Stomach smooth muscle (tissue), 2 donors: Measurements from ENCODE around the gene TRAPPC1.

Source experiments
- H3K27ac ChIP-seq: one replicate; pipeline ENCODE4 v1.7.0; 2013; ENCODE audit warnings: mild to moderate bottlenecking, low read length, inconsistent platforms
- H3K27me3 ChIP-seq, 2 donors: one replicate each; pipeline ENCODE4 v1.7.0; 2013; ENCODE audit warnings: low read length in 2 of 2; ENCODE audit not compliant: insufficient read depth in 2 of 2, control insufficient read depth in 1 of 2
- H3K36me3 ChIP-seq, 2 donors: one replicate each; pipeline ENCODE4 v1.7.0; 2013; ENCODE audit warnings: low read length in 2 of 2; ENCODE audit not compliant: control insufficient read depth in 2 of 2, insufficient read depth in 2 of 2
- H3K4me1 ChIP-seq: one replicate; pipeline ENCODE4 v1.7.0; 2013; ENCODE audit warnings: low read length; ENCODE audit not compliant: control insufficient read depth, insufficient read depth
- H3K4me3 ChIP-seq, 2 donors: one replicate each; pipeline ENCODE4 v1.7.0; 2013; ENCODE audit warnings: low read length in 2 of 2
- H3K9ac ChIP-seq, 2 donors: one replicate each; pipeline ENCODE4 v1.7.0; 2013; ENCODE audit warnings: low read length in 2 of 2, mild to moderate bottlenecking in 1 of 2
- H3K9me3 ChIP-seq, 2 donors: one replicate each; pipeline ENCODE4 v1.7.0; 2013; ENCODE audit warnings: low read length in 2 of 2; ENCODE audit not compliant: control insufficient read depth in 2 of 2
- donor health status: healthy.
- donor health status: Pancreatic carcinoma.

The TRAPPC1 gene

GRCh38 chr17:7940743-7941142 lies 9.0 kb upstream of the TRAPPC1 start:
- H3K9me3 ChIP-seq = no peaks in the 10 kb centered on the region
- H3K27me3 ChIP-seq = no peaks in the 10 kb centered on the region
- H3K4me3 ChIP-seq = no peak overlapping the region
- H3K27ac ChIP-seq = no peak overlapping the region
- no peak overlapping the region for H3K9ac ChIP-seq
- H3K4me1 ChIP-seq = no peaks in the 10 kb centered on the region
- peaks cover 44 to 61% of the 10 kb centered on the region in 2 donors for H3K36me3 ChIP-seq

DNA sequence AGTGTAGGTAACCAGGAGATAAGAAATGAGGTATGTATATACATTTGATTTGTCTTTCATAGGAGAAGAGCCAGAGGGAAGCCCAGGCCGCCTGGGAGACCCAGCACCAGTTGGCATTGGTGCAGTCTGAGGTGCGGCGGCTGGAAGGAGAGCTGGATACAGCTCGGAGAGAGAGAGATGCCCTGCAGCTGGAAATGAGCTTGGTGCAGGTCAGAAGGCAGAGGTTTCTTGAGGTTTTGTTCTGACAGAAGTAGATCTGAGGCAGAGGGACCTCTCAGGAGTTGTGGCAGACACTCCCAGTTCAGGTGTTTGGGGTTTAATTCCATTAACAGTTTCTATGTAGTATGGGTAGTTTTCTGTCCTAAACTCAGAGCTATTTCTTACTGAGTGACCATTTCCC lies 8.3 kb upstream of the TRAPPC1 start:
- Histone ChIP-seq H3K9ac (no peak overlapping the region), H3K4me3 (no peak overlapping the region), H3K36me3 (peaks cover 42 to 57% of the 10 kb centered on the region in 2 donors), H3K4me1 (no peaks in the 10 kb centered on the region), H3K9me3 (no peaks in the 10 kb centered on the region), H3K27me3 (no peaks in the 10 kb centered on the region), H3K27ac (no peak overlapping the region)

DNA sequence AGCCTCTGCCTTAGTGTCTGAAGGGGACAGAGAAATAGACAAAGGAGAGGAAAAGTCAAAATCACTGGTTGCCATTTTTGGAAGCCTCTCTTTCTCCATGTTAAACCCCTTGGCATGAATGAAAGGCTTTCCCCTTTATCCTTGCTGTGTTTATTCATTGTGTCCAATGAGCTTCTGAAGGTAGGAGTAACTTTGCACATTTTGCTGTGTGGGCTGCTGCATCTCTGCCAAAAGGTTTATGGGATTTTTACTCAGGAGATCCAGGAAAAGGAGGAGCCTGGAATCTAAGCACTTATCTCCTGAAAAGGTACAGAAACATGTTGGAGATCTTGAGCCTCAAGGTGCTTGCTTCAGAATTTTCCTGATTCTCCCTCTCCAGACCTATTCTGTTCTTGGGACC lies 4.1 kb upstream of the TRAPPC1 start:
- no peak overlapping the region for H3K4me3 ChIP-seq
- H3K9ac ChIP-seq = no peak overlapping the region
- peaks cover 26 to 29% of the 10 kb centered on the region in 2 donors for H3K36me3 ChIP-seq
- peaks cover 23% of the 10 kb centered on the region for H3K4me1 ChIP-seq
- H3K27ac ChIP-seq = no peak overlapping the region
- no peaks in the 10 kb centered on the region for H3K9me3 ChIP-seq
- no peaks in the 10 kb centered on the region for H3K27me3 ChIP-seq

DNA sequence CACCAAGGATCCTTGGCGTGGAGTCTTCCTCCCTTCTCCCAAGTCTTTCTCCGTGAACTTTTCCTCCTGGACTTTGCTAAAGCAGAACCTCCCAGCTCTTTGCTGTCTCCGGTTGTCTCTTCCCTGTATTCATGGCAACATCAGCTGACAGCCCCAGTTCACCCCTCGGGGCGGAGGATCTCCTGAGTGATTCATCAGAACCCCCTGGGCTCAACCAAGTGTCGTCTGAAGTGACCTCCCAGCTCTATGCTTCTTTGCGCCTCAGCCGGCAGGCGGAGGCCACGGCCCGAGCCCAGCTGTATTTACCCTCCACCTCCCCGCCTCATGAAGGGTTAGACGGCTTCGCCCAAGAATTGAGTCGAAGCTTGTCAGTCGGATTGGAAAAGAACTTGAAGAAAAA lies 1.2 kb upstream of the TRAPPC1 start:
- peaks cover 30% of the 10 kb centered on the region for H3K4me1 ChIP-seq
- peaks cover 12 to 14% of the 10 kb centered on the region in 2 donors for H3K36me3 ChIP-seq
- peak overlapping the region; percentile 68 to 89 for H3K9ac ChIP-seq
- H3K9me3 ChIP-seq = no peaks in the 10 kb centered on the region
- H3K27ac ChIP-seq = peak overlapping the region; percentile 77
- H3K27me3 ChIP-seq = peaks cover 0 to 15% of the 10 kb centered on the region in 2 donors
- peak overlapping the region; percentile 85 to 99 for H3K4me3 ChIP-seq

DNA sequence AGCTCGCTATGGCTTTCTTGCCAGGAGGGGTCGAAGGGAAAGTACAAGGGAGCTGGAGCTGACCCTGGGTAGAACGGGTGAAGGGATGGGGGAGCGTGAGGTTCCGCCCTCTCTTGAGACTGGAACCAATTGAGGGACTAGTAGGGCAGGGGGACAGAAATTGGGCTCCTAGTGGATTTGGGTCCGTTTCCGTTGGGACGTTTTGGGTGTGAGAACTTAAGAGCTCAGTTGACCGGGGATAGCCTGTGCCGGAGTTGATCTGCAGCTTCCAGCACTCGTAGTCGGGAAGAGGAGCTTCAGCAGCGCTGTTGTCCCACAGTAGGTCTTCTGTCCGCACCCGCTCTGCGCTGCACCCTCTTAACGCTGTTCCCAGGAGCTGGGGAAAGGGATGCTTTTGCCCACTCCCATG lies 741 bp upstream of the TRAPPC1 start:
- Histone ChIP-seq H3K4me3 (peak overlapping the region; percentile 85 to 99), H3K9ac (peak overlapping the region; percentile 68 to 89), H3K4me1 (peaks cover 30% of the 10 kb centered on the region), H3K27me3 (peaks cover 2 to 15% of the 10 kb centered on the region in 2 donors), H3K36me3 (peaks cover 12 to 14% of the 10 kb centered on the region in 2 donors), H3K27ac (peak overlapping the region; percentile 77), H3K9me3 (no peaks in the 10 kb centered on the region)

GRCh38 chr17:7930841-7931631 lies 710 bp downstream of the TRAPPC1 start:
- H3K27ac ChIP-seq = peak overlapping the region; percentile 77
- no peaks in the 10 kb centered on the region for H3K9me3 ChIP-seq
- peaks cover 2 to 15% of the 10 kb centered on the region in 2 donors for H3K27me3 ChIP-seq
- peak overlapping the region; percentile 75 to 99 for H3K4me3 ChIP-seq
- H3K36me3 ChIP-seq = peaks cover 2 to 3% of the 10 kb centered on the region in 2 donors
- H3K9ac ChIP-seq = peak overlapping the region; percentile 61 to 79
- peaks cover 30% of the 10 kb centered on the region for H3K4me1 ChIP-seq

DNA sequence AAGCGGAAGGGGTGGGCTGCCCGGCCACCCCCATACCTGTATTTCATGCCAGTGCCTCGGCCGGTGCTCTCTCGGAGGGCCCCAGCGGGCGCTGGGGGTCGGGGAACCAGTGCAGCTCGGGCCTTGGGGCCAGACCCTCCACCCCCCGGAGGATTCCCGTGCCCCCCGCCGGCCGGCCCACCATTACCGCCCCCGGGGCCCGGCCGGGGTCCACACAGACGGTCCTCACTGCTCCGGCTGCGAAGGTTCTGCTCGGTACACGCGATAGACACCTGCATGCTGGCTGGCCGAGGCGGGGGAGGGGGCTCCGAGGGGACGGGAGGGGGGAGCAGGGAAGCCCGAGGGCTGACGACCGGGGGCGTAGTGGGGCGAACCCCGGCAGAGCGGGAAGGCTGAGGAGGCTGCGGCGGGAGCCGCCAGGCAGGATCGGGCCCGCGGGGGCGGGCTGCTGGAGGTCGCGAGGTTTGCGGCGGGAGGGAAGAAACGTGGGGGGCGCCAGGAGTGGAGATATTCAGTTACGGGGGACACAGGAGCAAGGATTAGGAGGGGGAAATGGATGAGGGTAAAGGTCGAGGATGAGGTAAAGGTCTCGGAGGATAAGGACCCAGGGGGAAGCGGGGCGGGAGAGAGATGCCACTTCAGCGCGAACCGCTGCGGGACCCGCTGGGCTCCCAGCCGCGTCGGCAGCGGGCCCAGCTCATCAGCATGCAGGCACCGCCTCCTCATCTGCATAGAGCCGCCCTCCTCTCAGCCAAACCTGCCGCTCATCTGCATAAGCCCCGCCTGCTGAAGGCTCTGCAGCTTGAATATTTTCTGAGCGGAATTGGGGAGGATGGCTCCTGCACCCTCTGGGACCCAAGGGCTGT lies 2.4 kb downstream of the TRAPPC1 start, which contains the start of gene KCNAB3:
KCNAB3 (minus strand) TSS at position 699 of the 866 bp plus-strand sequence; CDS start at position 278, 421 bp downstream.
- Histone ChIP-seq H3K27ac (no peak within 1 kb of the TSS), H3K4me1 (peaks cover 30% of the 10 kb centered on the region), H3K4me3 (peak within 1 kb of the TSS in 1 of 2 donors; percentile 29)

GRCh38 chr17:7927596-7927995 lies 4.2 kb downstream of the TRAPPC1 start:
- H3K27ac ChIP-seq = no peak overlapping the region
- H3K4me3 ChIP-seq = no peak overlapping the region
- no peak overlapping the region for H3K9ac ChIP-seq
- no peaks in the 10 kb centered on the region for H3K36me3 ChIP-seq
- H3K9me3 ChIP-seq = no peaks in the 10 kb centered on the region
- H3K27me3 ChIP-seq = peaks cover 2 to 15% of the 10 kb centered on the region in 2 donors
- H3K4me1 ChIP-seq = peaks cover 29% of the 10 kb centered on the region

More for the DNA sequence above, 2.4 kb downstream of the TRAPPC1 start, which contains the start of gene KCNAB3:
- Histone ChIP-seq H3K36me3 (no peaks in the 10 kb centered on the region), H3K9me3 (no peaks in the 10 kb centered on the region), H3K27me3 (peaks cover 2 to 15% of the 10 kb centered on the region in 2 donors), H3K9ac (no peak within 1 kb of the TSS)

GRCh38 chr17:7922845-7923628 lies 8.7 kb downstream of the TRAPPC1 start:
- H3K9ac ChIP-seq = peak overlapping the region; percentile 53 to 80

DNA sequence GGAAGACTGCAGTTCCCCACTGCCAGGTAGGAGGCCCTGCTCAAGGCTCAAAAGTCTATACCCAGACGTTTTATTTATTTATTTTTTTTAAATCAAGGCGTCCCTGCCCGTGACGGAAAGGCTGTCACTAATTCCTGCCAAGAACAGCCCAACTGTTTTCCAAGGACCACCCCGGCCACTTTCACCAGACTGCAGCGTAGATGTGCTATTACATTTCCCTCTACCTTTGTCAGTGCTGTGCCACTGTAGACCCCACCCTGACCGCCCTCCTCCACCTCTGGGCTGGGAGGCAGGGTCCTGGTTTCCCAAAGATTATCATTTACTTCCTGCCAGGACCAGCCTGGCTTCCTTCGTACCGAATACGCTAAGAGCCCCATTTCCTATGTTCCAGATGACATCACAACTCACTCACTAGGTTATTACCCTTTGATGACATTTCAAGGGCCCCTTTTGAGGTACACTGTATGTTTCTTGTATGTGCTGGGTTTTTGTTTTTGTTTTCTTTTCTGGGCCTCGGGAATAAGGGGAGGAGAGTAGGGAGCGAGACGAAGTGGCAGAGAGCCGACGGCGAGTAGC lies 9.4 kb downstream of the TRAPPC1 start:
- no peaks in the 10 kb centered on the region for H3K9me3 ChIP-seq
- peaks cover 12% of the 10 kb centered on the region for H3K4me1 ChIP-seq
- H3K9ac ChIP-seq = peak overlapping the region; percentile 53 to 80
- peak overlapping the region; percentile 56 to 80 for H3K4me3 ChIP-seq
- H3K27ac ChIP-seq = peak overlapping the region; percentile 49
- no peaks in the 10 kb centered on the region for H3K36me3 ChIP-seq
- no peaks in the 10 kb centered on the region for H3K27me3 ChIP-seq

More at GRCh38 chr17:7922845-7923628, 8.7 kb downstream of the TRAPPC1 start:
- Histone ChIP-seq H3K9me3 (no peaks in the 10 kb centered on the region), H3K4me1 (peaks cover 12% of the 10 kb centered on the region), H3K36me3 (no peaks in the 10 kb centered on the region), H3K4me3 (peak overlapping the region; percentile 56 to 80), H3K27me3 (peaks cover 0 to 2% of the 10 kb centered on the region in 2 donors), H3K27ac (peak overlapping the region; percentile 49)
